ENCODE results near the gene SYDE1.
A peak's percentile ranks its signal among the peaks of the same experiment; 100 is the strongest.

SYDE1 gene

GRCh38 chr19:15114153-15114540 is 6.9 kb downstream of the SYDE1 start:
- Mint-ChIP-seq H3K9me3 (no peaks in the 10 kb centered on the region), H3K27ac (no peak overlapping the region), H3K27me3 (ENCODE audit: low read depth) (no peaks in the 10 kb centered on the region), H3K4me3 (no peak overlapping the region), H3K36me3 (ENCODE audit: low read depth) (peaks cover 17% of the 10 kb centered on the region), H3K4me1 (ENCODE audit: low read depth) (no peaks in the 10 kb centered on the region)

GRCh38 chr19:15115080-15115479 is 7.9 kb downstream of the SYDE1 start:
- Mint-ChIP-seq H3K9me3 (no peaks in the 10 kb centered on the region), H3K4me1 (ENCODE audit: low read depth) (no peaks in the 10 kb centered on the region), H3K27ac (no peak overlapping the region), H3K4me3 (no peak overlapping the region), H3K36me3 (ENCODE audit: low read depth) (peaks cover 24% of the 10 kb centered on the region), H3K27me3 (ENCODE audit: low read depth) (no peaks in the 10 kb centered on the region)

GRCh38 chr19:15115762-15116615 is 8.8 kb downstream of the SYDE1 start:
- H3K4me1 Mint-ChIP-seq (ENCODE audit: low read depth) = no peaks in the 10 kb centered on the region
- H3K4me3 Mint-ChIP-seq = no peak overlapping the region
- H3K9me3 Mint-ChIP-seq = no peaks in the 10 kb centered on the region
- peaks cover 31% of the 10 kb centered on the region for H3K36me3 Mint-ChIP-seq (ENCODE audit: low read depth)
- no peaks in the 10 kb centered on the region for H3K27me3 Mint-ChIP-seq (ENCODE audit: low read depth)
- H3K27ac Mint-ChIP-seq = no peak overlapping the region

- Mint-ChIP-seq H3K36me3 (ENCODE audit: low read depth) (peaks cover 37% of the 10 kb centered on the region), H3K4me1 (ENCODE audit: low read depth) (peaks cover 1% of the 10 kb centered on the region), H3K27me3 (ENCODE audit: low read depth) (no peaks in the 10 kb centered on the region), H3K9me3 (no peaks in the 10 kb centered on the region), H3K4me3 (no peak overlapping the region), H3K27ac (no peak overlapping the region)
These were observed 9.7 kb downstream of the SYDE1 start for GRCh38 chr19:15116856-15117255.

- H3K36me3 Mint-ChIP-seq (ENCODE audit: low read depth) = peaks cover 44% of the 10 kb centered on the region
- no peak overlapping the region for H3K4me3 Mint-ChIP-seq
- H3K27me3 Mint-ChIP-seq (ENCODE audit: low read depth) = no peaks in the 10 kb centered on the region
- H3K9me3 Mint-ChIP-seq = no peaks in the 10 kb centered on the region
- peaks cover 1% of the 10 kb centered on the region for H3K4me1 Mint-ChIP-seq (ENCODE audit: low read depth)
- H3K27ac Mint-ChIP-seq = no peak overlapping the region
These were observed 11.0 kb downstream of the SYDE1 start for GRCh38 chr19:15118248-15118647.

- no peak overlapping the region for H3K4me3 Mint-ChIP-seq
- H3K27ac Mint-ChIP-seq = no peak overlapping the region
- H3K4me1 Mint-ChIP-seq (ENCODE audit: low read depth) = peaks cover 1% of the 10 kb centered on the region
- H3K27me3 Mint-ChIP-seq (ENCODE audit: low read depth) = no peaks in the 10 kb centered on the region
- H3K9me3 Mint-ChIP-seq = no peaks in the 10 kb centered on the region
- H3K36me3 Mint-ChIP-seq (ENCODE audit: low read depth) = peaks cover 44% of the 10 kb centered on the region
These were observed 11.7 kb downstream of the SYDE1 start for GRCh38 chr19:15118789-15119494.

GRCh38 chr19:15120135-15121026 is 13.2 kb downstream of the SYDE1 start:
- Mint-ChIP-seq H3K27me3 (ENCODE audit: low read depth) (no peaks in the 10 kb centered on the region), H3K27ac (no peak overlapping the region), H3K4me1 (ENCODE audit: low read depth) (peaks cover 11% of the 10 kb centered on the region), H3K4me3 (no peak overlapping the region), H3K9me3 (no peaks in the 10 kb centered on the region), H3K36me3 (ENCODE audit: low read depth) (peaks cover 44% of the 10 kb centered on the region)

GRCh38 chr19:15122331-15123030 is 15.3 kb downstream of the SYDE1 start:
- no peaks in the 10 kb centered on the region for H3K9me3 Mint-ChIP-seq
- H3K4me3 Mint-ChIP-seq = no peak overlapping the region
- H3K4me1 Mint-ChIP-seq (ENCODE audit: low read depth) = peaks cover 14% of the 10 kb centered on the region
- peaks cover 40% of the 10 kb centered on the region for H3K36me3 Mint-ChIP-seq (ENCODE audit: low read depth)
- no peaks in the 10 kb centered on the region for H3K27me3 Mint-ChIP-seq (ENCODE audit: low read depth)
- no peak overlapping the region for H3K27ac Mint-ChIP-seq

- no peaks in the 10 kb centered on the region for H3K27me3 Mint-ChIP-seq (ENCODE audit: low read depth)
- peaks cover 36% of the 10 kb centered on the region for H3K36me3 Mint-ChIP-seq (ENCODE audit: low read depth)
- no peaks in the 10 kb centered on the region for H3K9me3 Mint-ChIP-seq
- H3K4me3 Mint-ChIP-seq = no peak overlapping the region
- H3K4me1 Mint-ChIP-seq (ENCODE audit: low read depth) = peaks cover 14% of the 10 kb centered on the region
- no peak overlapping the region for H3K27ac Mint-ChIP-seq
These were observed 16.1 kb downstream of the SYDE1 start for GRCh38 chr19:15123031-15123890.

- peak overlapping the region; percentile 96 for H3K27ac Mint-ChIP-seq
- H3K9me3 Mint-ChIP-seq = no peaks in the 10 kb centered on the region
- H3K36me3 Mint-ChIP-seq (ENCODE audit: low read depth) = peaks cover 29% of the 10 kb centered on the region
- H3K4me3 Mint-ChIP-seq = peak overlapping the region; percentile 94
- no peaks in the 10 kb centered on the region for H3K27me3 Mint-ChIP-seq (ENCODE audit: low read depth)
- H3K4me1 Mint-ChIP-seq (ENCODE audit: low read depth) = peaks cover 15% of the 10 kb centered on the region
These were observed 16.7 kb downstream of the SYDE1 start for GRCh38 chr19:15123900-15124299.

GRCh38 chr19:15124572-15125231 is 17.5 kb downstream of the SYDE1 start:
- Mint-ChIP-seq H3K4me3 (peak overlapping the region; percentile 94), H3K9me3 (no peaks in the 10 kb centered on the region), H3K36me3 (ENCODE audit: low read depth) (peaks cover 24% of the 10 kb centered on the region), H3K27ac (peak overlapping the region; percentile 96), H3K4me1 (ENCODE audit: low read depth) (peaks cover 20% of the 10 kb centered on the region), H3K27me3 (ENCODE audit: low read depth) (no peaks in the 10 kb centered on the region)

- Mint-ChIP-seq H3K27me3 (ENCODE audit: low read depth) (no peaks in the 10 kb centered on the region), H3K4me1 (ENCODE audit: low read depth) (peaks cover 28% of the 10 kb centered on the region), H3K36me3 (ENCODE audit: low read depth) (peaks cover 19% of the 10 kb centered on the region), H3K4me3 (peak overlapping the region; percentile 94), H3K9me3 (no peaks in the 10 kb centered on the region), H3K27ac (peak overlapping the region; percentile 96)
These were observed 18.2 kb downstream of the SYDE1 start for GRCh38 chr19:15125232-15126067.

Data from T-helper 1 cell treated with Interleukin-12 subunit alpha and Interleukin-12 subunit beta and Interleukin-4 antibody, amounts not matched to agents 30 μg/mL and 1 μg/mL, for 36 hours (primary cell).